Parathyroid adenoma (tissue), 2 donors: Measurements from ENCODE around the gene ASAP2.
"Not testable (repeated sequence)": the region's sequence is repeated elsewhere in the genome, so short reads cannot be mapped to it uniquely, and the experiment has no call there.

Source experiments
- H2AFZ ChIP-seq: fragments of 300-600 bp; sonication (generic); one replicate; pipeline ENCODE4 v1.7.0; 2017; ENCODE audit warnings: antibody characterized with exemption, mild to moderate bottlenecking
- H3K27ac ChIP-seq: fragments of 300-600 bp; sonication (generic); one replicate; pipeline ENCODE4 v1.7.0; 2017
- H3K27me3 ChIP-seq: fragments of 300-600 bp; sonication (generic); one replicate; pipeline ENCODE4 v1.7.0; 2017; ENCODE audit warnings: low read length; ENCODE audit not compliant: control insufficient read depth, insufficient read depth
- H3K36me3 ChIP-seq: fragments of 300-600 bp; sonication (generic); one replicate; pipeline ENCODE4 v1.7.0; 2017; ENCODE audit warnings: low read length; ENCODE audit not compliant: control insufficient read depth, insufficient read depth
- H3K4me1 ChIP-seq: fragments of 300-600 bp; sonication (generic); one replicate; pipeline ENCODE4 v1.7.0; 2017; ENCODE audit warnings: control low read depth
- H3K4me2 ChIP-seq: fragments of 300-600 bp; sonication (generic); one replicate; pipeline ENCODE4 v1.7.0; 2017; ENCODE audit warnings: low read length
- H3K4me3 ChIP-seq: fragments of 300-600 bp; sonication (generic); one replicate; pipeline ENCODE4 v1.7.0; 2017; ENCODE audit warnings: low read depth, low read length
- H3K79me2 ChIP-seq: fragments of 300-600 bp; sonication (generic); one replicate; pipeline ENCODE4 v1.7.0; 2017; ENCODE audit warnings: control low read depth
- H3K9ac ChIP-seq: fragments of 300-600 bp; sonication (generic); one replicate; pipeline ENCODE4 v1.7.0; 2017; ENCODE audit warnings: mild to moderate bottlenecking
- H3K9me3 ChIP-seq: fragments of 300-600 bp; sonication (generic); one replicate; pipeline ENCODE4 v1.7.0; 2017; ENCODE audit warnings: low read length; ENCODE audit not compliant: control insufficient read depth
- CTCF ChIP-seq: fragments of 300-600 bp; sonication (generic); IDR thresholded peaks from one replicate; pipeline ENCODE4 v1.7.0; 2017; ENCODE audit warnings: antibody characterized with exemption, mild to moderate bottlenecking
- donor health status: primary hyperparathyroidism.

ASAP2 gene

GRCh38 chr2:9392898-9393765, 186.5 kb downstream of the ASAP2 start:
- Histone ChIP-seq H3K9ac (no peak overlapping the region), H3K36me3 (no peaks in the 10 kb centered on the region), H3K4me3 (no peak overlapping the region), H3K27me3 (no peaks in the 10 kb centered on the region), H2AFZ (no peak overlapping the region), H3K79me2 (no peaks in the 10 kb centered on the region), H3K9me3 (no peaks in the 10 kb centered on the region), H3K4me2 (no peak overlapping the region), H3K4me1 (no peaks in the 10 kb centered on the region), H3K27ac (peak overlapping the region; percentile 29)
- TF ChIP-seq CTCF: no peak

GRCh38 chr2:9394816-9395215, 188.2 kb downstream of the ASAP2 start:
- H3K4me3 ChIP-seq: no peak overlapping the region

GRCh38 chr2:9397201-9397600, 190.6 kb downstream of the ASAP2 start:
- Histone ChIP-seq H3K4me3 (no peak overlapping the region), H3K36me3 (no peaks in the 10 kb centered on the region), H2AFZ (no peak overlapping the region), H3K9me3 (no peaks in the 10 kb centered on the region), H3K9ac (no peak overlapping the region), H3K27me3 (no peaks in the 10 kb centered on the region), H3K4me1 (no peaks in the 10 kb centered on the region), H3K79me2 (no peaks in the 10 kb centered on the region), H3K4me2 (no peak overlapping the region), H3K27ac (no peak overlapping the region)
- no peak for TF ChIP-seq CTCF

More at GRCh38 chr2:9394816-9395215, 188.2 kb downstream of the ASAP2 start:
- Histone ChIP-seq H3K4me2 (no peak overlapping the region), H2AFZ (no peak overlapping the region), H3K9me3 (no peaks in the 10 kb centered on the region), H3K27ac (no peak overlapping the region), H3K4me1 (no peaks in the 10 kb centered on the region), H3K27me3 (no peaks in the 10 kb centered on the region), H3K79me2 (no peaks in the 10 kb centered on the region), H3K9ac (no peak overlapping the region), H3K36me3 (no peaks in the 10 kb centered on the region)
- no peak for TF ChIP-seq CTCF

- not testable (repeated sequence) for H3K9me3 ChIP-seq, H3K36me3 ChIP-seq, H3K4me1 ChIP-seq, H3K27ac ChIP-seq, H3K4me2 ChIP-seq, H3K4me3 ChIP-seq, H3K9ac ChIP-seq, H2AFZ ChIP-seq, H3K27me3 ChIP-seq, H3K79me2 ChIP-seq
Observed at GRCh38 chr2:9398251-9398650, 191.6 kb downstream of the ASAP2 start.

- no peak overlapping the region for H3K9ac ChIP-seq
- H3K9me3 ChIP-seq: no peaks in the 10 kb centered on the region
- TF ChIP-seq CTCF: no peak
- no peak overlapping the region for H3K4me3 ChIP-seq
- H3K4me2 ChIP-seq: no peak overlapping the region
- H2AFZ ChIP-seq: no peak overlapping the region
- H3K27ac ChIP-seq: no peak overlapping the region
- no peaks in the 10 kb centered on the region for H3K79me2 ChIP-seq
- H3K27me3 ChIP-seq: no peaks in the 10 kb centered on the region
- no peaks in the 10 kb centered on the region for H3K36me3 ChIP-seq
- no peaks in the 10 kb centered on the region for H3K4me1 ChIP-seq
Observed at GRCh38 chr2:9398881-9399780, 192.5 kb downstream of the ASAP2 start.
